MM.1S (cell line): ENCODE data around the gene MYO5C.

Experiments used
- DNase-seq: peaks from one replicate; pipeline ENCODE4 v3.0.0-alpha.2; 2015
- H2AFZ ChIP-seq: fragments of 300-600 bp; sonication (generic); 2 replicates; pipeline ENCODE4 v1.6.0; 2016; ENCODE audit warnings: antibody characterized with exemption, low read length
- H3F3A ChIP-seq: fragments of 300-600 bp; sonication (generic); 2 replicates; pipeline ENCODE4 v1.6.1; 2016; ENCODE audit warnings: mild to moderate bottlenecking, antibody characterized with exemption, low read length, moderate library complexity, mixed read lengths; ENCODE audit not compliant: insufficient read depth
- H3K27ac ChIP-seq: fragments of 300-600 bp; sonication (generic); 2 replicates; pipeline ENCODE4 v1.5.1; 2016; ENCODE audit warnings: mild to moderate bottlenecking, low read length
- H3K27me3 ChIP-seq: fragments of 300-600 bp; sonication (generic); replicated peaks from 2 replicates; pipeline ENCODE4 v1.6.0; 2016; ENCODE audit warnings: low read length; ENCODE audit not compliant: insufficient read depth
- H3K36me3 ChIP-seq: fragments of 300-600 bp; sonication (generic); replicated peaks from 2 replicates; pipeline ENCODE4 v1.6.1; 2016; ENCODE audit warnings: mild to moderate bottlenecking, low read length, mixed read lengths; ENCODE audit not compliant: insufficient read depth
- H3K4me1 ChIP-seq: fragments of 300-600 bp; sonication (generic); 2 replicates; pipeline ENCODE4 v1.6.1; 2016; ENCODE audit warnings: low read length, mixed read lengths
- H3K4me2 ChIP-seq: fragments of 300-600 bp; sonication (generic); 2 replicates; pipeline ENCODE4 v1.6.0; 2016; ENCODE audit warnings: low read depth, low read length
- H3K4me3 ChIP-seq: fragments of 300-600 bp; sonication (generic); 2 replicates; pipeline ENCODE4 v1.5.1; 2016; ENCODE audit warnings: low read length, mixed read lengths
- H3K79me2 ChIP-seq: fragments of 300-600 bp; sonication (generic); 2 replicates; pipeline ENCODE4 v1.6.1; 2016; ENCODE audit warnings: mixed run types, low read length, mixed read lengths
- H3K9ac ChIP-seq: fragments of 300-600 bp; sonication (generic); 2 replicates; pipeline ENCODE4 v1.6.1; 2016; ENCODE audit warnings: low read length, mixed read lengths
- H3K9me2 ChIP-seq: fragments of 300-600 bp; sonication (generic); replicated peaks from 2 replicates; pipeline ENCODE4 v1.6.1; 2016; ENCODE audit warnings: mild to moderate bottlenecking, low read length, mixed read lengths; ENCODE audit not compliant: insufficient read depth
- H3K9me3 ChIP-seq: fragments of 300-600 bp; sonication (generic); replicated peaks from 2 replicates; pipeline ENCODE4 v1.6.1; 2016; ENCODE audit warnings: mild to moderate bottlenecking, low read length, mixed read lengths; ENCODE audit not compliant: insufficient read depth
- H4K20me1 ChIP-seq: fragments of 300-600 bp; sonication (generic); 2 replicates; pipeline ENCODE4 v1.6.1; 2016; ENCODE audit warnings: mild to moderate bottlenecking, low read length, moderate library complexity, mixed read lengths; ENCODE audit not compliant: insufficient read depth
- EZH2 ChIP-seq: fragments of 300-600 bp; sonication (generic); optimal IDR thresholded peaks from 2 replicates; pipeline ENCODE3; 2017; ENCODE audit warnings: low read depth, mild to moderate bottlenecking, antibody characterized with exemption, low read length, mixed read lengths
- EZH2phosphoT487 ChIP-seq: fragments of 300-600 bp; sonication (generic); IDR thresholded peaks from 2 replicates; pipeline ENCODE4 v1.6.1; 2018; ENCODE audit warnings: antibody characterized with exemption, low read length
- TF ChIP-seq, protein P1 (sequence below): fragments of 300-600 bp; sonication (generic); IDR thresholded peaks from 2 replicates; pipeline ENCODE4 v1.5.1; 2016; ENCODE audit warnings: antibody characterized with exemption, low read length, mixed read lengths

MYO5C gene

GRCh38 chr15:52261498-52262242 is 33.9 kb downstream of the MYO5C start:
- TF ChIP-seq, protein P1, sequence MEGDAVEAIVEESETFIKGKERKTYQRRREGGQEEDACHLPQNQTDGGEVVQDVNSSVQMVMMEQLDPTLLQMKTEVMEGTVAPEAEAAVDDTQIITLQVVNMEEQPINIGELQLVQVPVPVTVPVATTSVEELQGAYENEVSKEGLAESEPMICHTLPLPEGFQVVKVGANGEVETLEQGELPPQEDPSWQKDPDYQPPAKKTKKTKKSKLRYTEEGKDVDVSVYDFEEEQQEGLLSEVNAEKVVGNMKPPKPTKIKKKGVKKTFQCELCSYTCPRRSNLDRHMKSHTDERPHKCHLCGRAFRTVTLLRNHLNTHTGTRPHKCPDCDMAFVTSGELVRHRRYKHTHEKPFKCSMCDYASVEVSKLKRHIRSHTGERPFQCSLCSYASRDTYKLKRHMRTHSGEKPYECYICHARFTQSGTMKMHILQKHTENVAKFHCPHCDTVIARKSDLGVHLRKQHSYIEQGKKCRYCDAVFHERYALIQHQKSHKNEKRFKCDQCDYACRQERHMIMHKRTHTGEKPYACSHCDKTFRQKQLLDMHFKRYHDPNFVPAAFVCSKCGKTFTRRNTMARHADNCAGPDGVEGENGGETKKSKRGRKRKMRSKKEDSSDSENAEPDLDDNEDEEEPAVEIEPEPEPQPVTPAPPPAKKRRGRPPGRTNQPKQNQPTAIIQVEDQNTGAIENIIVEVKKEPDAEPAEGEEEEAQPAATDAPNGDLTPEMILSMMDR, result peak; percentile 39
- TF ChIP-seq EZH2, result no peak
- H4K20me1 ChIP-seq, result no peaks in the 10 kb centered on the region
- H3K27me3 ChIP-seq, result no peaks in the 10 kb centered on the region
- peak overlapping the region; percentile 86 for H3K4me2 ChIP-seq
- peaks cover 44% of the 10 kb centered on the region for H3K4me1 ChIP-seq
- peaks cover 27% of the 10 kb centered on the region for H3F3A ChIP-seq
- DNase-seq, result peak; percentile 93
- no peaks in the 10 kb centered on the region for H3K9me3 ChIP-seq
- H3K4me3 ChIP-seq, result peak overlapping the region; percentile 25; the same call in 1 of the 2 replicates
- no peaks in the 10 kb centered on the region for H3K79me2 ChIP-seq
- no peaks in the 10 kb centered on the region for H3K9me2 ChIP-seq
- peak overlapping the region; percentile 69 for H2AFZ ChIP-seq
- H3K9ac ChIP-seq, result peak overlapping the region; percentile 69
- no peaks in the 10 kb centered on the region for H3K36me3 ChIP-seq
- H3K27ac ChIP-seq, result peak overlapping the region; percentile 93

DNA sequence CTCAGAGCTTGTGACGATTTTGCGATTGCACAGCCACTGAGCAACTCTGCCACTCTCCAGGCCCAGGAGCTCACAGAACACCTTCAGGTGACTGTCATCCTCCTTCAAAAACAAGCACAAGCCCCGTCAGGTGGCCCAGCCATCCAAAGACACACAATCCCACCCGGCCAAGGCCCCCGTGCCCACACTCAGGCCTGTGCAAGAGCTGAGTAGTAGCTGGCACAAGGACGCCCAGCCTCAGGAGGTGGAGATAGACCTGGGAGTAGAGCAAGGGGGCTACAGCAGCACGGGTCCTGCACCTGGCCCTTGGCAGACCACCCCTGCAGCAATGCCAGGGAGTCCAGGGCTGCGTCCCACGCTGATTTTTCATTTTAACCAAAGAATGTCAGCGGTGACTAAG is 34.6 kb downstream of the MYO5C start:
- Histone ChIP-seq H3K9ac (peak overlapping the region; percentile 69; the same call in 1 of the 2 replicates), H3K9me2 (no peaks in the 10 kb centered on the region), H3F3A (peaks cover 28% of the 10 kb centered on the region), H2AFZ (peak overlapping the region; percentile 69; the same call in 1 of the 2 replicates), H3K4me2 (peak overlapping the region; percentile 86), H3K4me3 (no peak overlapping the region), H3K79me2 (no peaks in the 10 kb centered on the region), H3K27me3 (no peaks in the 10 kb centered on the region), H3K4me1 (peaks cover 47% of the 10 kb centered on the region), H4K20me1 (no peaks in the 10 kb centered on the region), H3K27ac (peak overlapping the region; percentile 93; the same call in 1 of the 2 replicates), H3K9me3 (no peaks in the 10 kb centered on the region), H3K36me3 (no peaks in the 10 kb centered on the region)
- DNase-seq, result no peak
- TF ChIP-seq, protein P1, result no peak
- TF ChIP-seq EZH2phosphoT487 (no peak), EZH2 (no peak)

GRCh38 chr15:52259503-52259902 is 36.1 kb downstream of the MYO5C start:
- H3K4me2 ChIP-seq, result no peak overlapping the region
- H3K4me1 ChIP-seq, result peaks cover 47% of the 10 kb centered on the region
- no peak overlapping the region for H3K4me3 ChIP-seq
- no peak overlapping the region for H3K9ac ChIP-seq
- no peaks in the 10 kb centered on the region for H3K79me2 ChIP-seq
- DNase-seq, result no peak
- peaks cover 28% of the 10 kb centered on the region for H3F3A ChIP-seq
- H2AFZ ChIP-seq, result no peak overlapping the region
- no peaks in the 10 kb centered on the region for H3K27me3 ChIP-seq
- H3K36me3 ChIP-seq, result no peaks in the 10 kb centered on the region
- TF ChIP-seq EZH2phosphoT487 (no peak), EZH2 (no peak)
- TF ChIP-seq, protein P1, result no peak
- H4K20me1 ChIP-seq, result no peaks in the 10 kb centered on the region
- H3K9me3 ChIP-seq, result no peaks in the 10 kb centered on the region
- H3K27ac ChIP-seq, result no peak overlapping the region
- no peaks in the 10 kb centered on the region for H3K9me2 ChIP-seq
